ENCODE results near the gene FRMD7. TPM values are rescaled to one million over a fixed set of nuclear protein-coding genes. Genes with fewer than 3 reads are reported as not detected.
"Not testable (repeated sequence)": the region's sequence is repeated elsewhere in the genome, so short reads cannot be mapped to it uniquely, and the experiment has no call there.

The FRMD7 gene, protein sequence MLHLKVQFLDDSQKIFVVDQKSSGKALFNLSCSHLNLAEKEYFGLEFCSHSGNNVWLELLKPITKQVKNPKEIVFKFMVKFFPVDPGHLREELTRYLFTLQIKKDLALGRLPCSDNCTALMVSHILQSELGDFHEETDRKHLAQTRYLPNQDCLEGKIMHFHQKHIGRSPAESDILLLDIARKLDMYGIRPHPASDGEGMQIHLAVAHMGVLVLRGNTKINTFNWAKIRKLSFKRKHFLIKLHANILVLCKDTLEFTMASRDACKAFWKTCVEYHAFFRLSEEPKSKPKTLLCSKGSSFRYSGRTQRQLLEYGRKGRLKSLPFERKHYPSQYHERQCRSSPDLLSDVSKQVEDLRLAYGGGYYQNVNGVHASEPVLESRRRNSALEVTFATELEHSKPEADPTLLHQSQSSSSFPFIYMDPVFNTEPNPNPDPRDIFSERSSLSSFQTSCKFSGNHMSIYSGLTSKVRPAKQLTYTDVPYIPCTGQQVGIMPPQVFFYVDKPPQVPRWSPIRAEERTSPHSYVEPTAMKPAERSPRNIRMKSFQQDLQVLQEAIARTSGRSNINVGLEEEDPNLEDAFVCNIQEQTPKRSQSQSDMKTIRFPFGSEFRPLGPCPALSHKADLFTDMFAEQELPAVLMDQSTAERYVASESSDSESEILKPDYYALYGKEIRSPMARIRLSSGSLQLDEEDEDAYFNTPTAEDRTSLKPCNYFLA
- total RNA-seq = 0.41 TPM

GRCh38 chrX:132127743-132128142 lies at the start of gene FRMD7:
Gene FRMD7, minus strand, starts transcription at chrX:132128020. Its CDS starts 176 bp downstream, at chrX:132127844.
- DNase-seq (ENCODE audit: low spot score in 2 of 2) (no peak), FAIRE-seq (no peak)

DNA sequence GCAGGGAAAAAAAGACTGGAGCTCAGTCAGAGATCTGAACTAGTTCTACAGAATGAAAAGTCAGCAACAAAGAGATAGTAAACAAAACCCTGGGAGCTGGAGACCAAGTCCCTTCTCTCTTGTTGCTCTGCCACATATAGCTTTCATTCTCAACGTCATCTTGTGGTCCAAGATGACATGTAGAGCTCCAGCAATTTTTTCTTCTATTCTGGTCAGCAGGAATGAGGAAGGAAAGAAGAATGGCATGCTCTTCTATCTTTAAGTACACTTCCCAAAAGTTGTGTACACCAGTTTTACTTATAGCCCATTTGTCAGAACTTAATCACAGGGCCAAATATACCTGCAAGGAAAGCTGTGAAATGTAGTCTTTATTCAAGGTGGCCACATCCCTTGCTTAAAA lies 45.8 kb upstream of the FRMD7 start:
- FAIRE-seq (no peak), DNase-seq (ENCODE audit: low spot score in 2 of 2) (no peak)

DNA sequence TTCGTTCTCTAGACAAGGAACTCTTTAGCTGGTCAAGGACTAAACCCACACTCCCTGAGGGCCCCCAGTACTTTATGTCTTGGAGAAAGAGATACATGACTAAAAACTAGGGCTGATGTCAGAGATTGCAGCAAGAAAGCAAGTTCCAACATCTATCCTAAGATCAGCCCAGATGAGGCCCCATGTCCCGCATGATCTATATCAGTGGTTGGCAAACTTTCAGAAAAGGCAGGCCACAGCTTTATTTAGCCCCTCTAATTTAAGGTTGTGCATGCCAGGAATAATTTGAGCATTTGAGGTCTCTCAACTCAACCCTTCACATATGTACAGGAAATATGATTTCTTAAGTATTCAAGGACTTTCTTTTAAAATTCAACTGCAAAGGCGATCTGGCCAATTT lies 44.1 kb upstream of the FRMD7 start:
- DNase-seq (ENCODE audit: low spot score in 2 of 2) (no peak), FAIRE-seq (no peak)

- no peak for DNase-seq (ENCODE audit: low spot score in 2 of 2)
- no peak for FAIRE-seq
Measured at GRCh38 chrX:132171478-132171877, 43.7 kb upstream of the FRMD7 start.

- no peak for DNase-seq (ENCODE audit: low spot score in 2 of 2)
- no peak for FAIRE-seq
Measured at GRCh38 chrX:132169554-132169953, 41.7 kb upstream of the FRMD7 start.

- FAIRE-seq (no peak), DNase-seq (ENCODE audit: low spot score in 2 of 2) (no peak)
Measured at GRCh38 chrX:132165651-132166050, 37.8 kb upstream of the FRMD7 start.

GRCh38 chrX:132165005-132165404 lies 37.2 kb upstream of the FRMD7 start:
- FAIRE-seq (no peak), DNase-seq (ENCODE audit: low spot score in 2 of 2) (no peak)

- FAIRE-seq; DNase-seq (ENCODE audit: low spot score in 2 of 2): not testable (repeated sequence)
Measured at GRCh38 chrX:132163094-132163493, 35.3 kb upstream of the FRMD7 start.

- no peak for FAIRE-seq
- no peak for DNase-seq (ENCODE audit: low spot score in 2 of 2)
Measured at GRCh38 chrX:132153166-132153565, 25.3 kb upstream of the FRMD7 start.

DNA sequence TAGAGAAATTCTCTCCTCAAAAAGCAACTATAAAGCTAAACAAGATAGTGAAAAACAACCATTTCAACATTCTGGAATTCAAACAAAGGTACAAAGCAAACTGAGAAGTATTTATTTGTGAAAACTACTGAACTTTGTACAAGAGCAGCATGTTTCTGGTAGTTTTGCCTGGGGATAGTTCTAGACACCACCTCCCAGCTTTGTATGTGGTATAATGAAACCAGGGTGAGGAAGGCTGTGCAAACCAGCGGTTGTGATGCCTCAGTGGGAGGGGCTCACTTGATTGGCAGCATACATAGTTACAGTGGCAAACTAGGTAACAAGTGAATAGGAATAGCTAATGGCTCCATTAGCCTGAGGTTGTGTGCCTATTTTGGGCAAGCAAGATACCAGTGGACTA lies 18.6 kb upstream of the FRMD7 start:
- FAIRE-seq (no peak), DNase-seq (ENCODE audit: low spot score in 2 of 2) (no peak)

GRCh38 chrX:132144061-132144460 lies 16.2 kb upstream of the FRMD7 start:
- no peak for DNase-seq (ENCODE audit: low spot score in 2 of 2)
- no peak for FAIRE-seq

DNA sequence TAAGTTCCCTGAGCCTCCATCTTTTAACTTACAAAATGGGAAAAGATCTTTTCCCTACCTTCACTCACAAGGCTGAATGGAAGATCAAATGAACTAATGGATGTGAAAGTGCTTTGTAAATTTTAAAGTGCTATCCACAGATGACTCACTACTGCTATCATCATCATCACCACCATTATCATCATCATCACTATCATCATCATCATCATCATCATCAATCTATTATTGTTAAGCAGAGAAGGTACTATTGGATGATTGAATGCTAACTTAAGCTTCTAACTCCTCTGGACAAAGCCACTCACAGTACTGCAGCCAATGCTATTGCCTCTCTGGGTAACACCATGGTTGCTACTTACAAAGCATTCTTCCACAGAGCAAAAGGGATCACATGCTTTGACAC lies 1.9 kb downstream of the FRMD7 start:
- FAIRE-seq (no peak), DNase-seq (ENCODE audit: low spot score in 2 of 2) (no peak)

DNA sequence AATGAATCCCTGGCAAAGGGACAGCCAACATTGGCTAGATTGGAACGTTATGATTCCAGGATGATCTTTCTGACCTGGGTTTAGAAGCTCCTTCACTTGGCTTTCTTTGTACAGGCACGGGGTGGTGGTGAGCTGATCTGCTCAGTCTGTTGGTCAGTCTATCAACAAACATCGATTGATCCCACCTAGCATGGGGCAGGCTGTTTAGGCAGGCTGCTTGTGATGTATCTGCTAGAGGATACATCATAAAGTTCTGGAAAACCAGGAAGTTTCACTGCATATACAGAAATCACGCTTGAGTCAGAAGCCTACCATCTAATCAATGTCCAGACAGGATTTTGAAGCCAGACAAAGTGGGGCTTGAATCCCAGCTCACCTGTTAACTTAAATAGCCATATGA lies 6.9 kb downstream of the FRMD7 start:
- no peak for FAIRE-seq

DNA sequence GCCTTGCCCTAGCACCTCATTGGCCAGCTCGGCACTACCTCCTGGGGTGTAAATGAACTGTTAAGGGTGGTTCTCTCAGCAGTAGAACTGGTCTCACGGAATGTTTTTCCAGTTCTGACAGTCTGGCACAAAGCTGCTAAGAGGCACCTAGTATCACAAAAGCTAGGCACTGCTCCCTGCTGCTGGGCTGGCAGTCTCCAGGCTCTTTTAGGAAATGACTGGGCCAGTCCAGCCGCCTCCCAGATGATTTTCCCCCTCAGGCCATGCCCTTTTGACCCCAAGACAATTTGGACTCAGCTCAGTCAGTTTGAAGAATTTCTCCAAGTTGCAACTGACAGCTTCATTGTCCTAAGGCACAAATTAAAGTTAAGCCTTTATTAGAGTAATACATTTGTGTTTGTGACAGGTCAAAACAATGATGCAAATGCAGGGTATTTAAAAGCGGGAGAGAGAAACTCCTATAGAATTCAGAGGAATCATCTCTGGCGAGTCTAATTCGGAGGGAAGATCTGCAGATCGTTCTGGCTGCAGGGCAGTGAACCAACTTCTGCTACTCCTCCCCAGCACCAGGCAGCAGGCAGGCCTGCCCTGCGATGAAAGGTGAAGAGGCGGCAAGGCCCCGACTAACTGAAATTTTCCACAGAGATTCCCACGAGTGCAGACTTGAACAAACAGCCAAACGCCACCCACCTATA lies 7.9 kb downstream of the FRMD7 start:
- DNase-seq (ENCODE audit: low spot score in 2 of 2) (no peak), FAIRE-seq (no peak)

More for the DNA sequence above, 6.9 kb downstream of the FRMD7 start:
- no peak for DNase-seq (ENCODE audit: low spot score in 2 of 2)

GRCh38 chrX:132119283-132119682 lies 8.5 kb downstream of the FRMD7 start:
- FAIRE-seq (no peak), DNase-seq (ENCODE audit: low spot score in 2 of 2) (no peak)

DNA sequence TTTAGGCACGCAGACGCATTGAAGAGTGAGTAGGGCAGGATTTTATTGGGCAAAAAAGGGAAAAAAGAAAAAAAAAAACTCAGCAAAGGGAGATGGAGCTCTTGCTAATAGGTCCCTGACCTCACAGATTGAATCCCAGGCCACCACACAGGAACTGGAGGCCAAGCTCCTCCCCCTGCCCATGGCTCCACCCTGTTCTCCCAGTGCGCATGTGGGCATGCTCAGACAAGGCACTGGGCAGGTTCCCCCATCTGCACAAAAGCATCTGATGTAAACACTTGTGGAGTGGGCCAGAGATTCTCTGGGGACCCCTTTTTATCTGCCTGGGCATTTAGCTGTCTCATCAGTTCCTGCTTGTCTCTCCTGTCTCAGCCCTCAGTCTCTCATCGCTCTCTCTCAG lies 9.5 kb downstream of the FRMD7 start:
- FAIRE-seq (no peak), DNase-seq (ENCODE audit: low spot score in 2 of 2) (no peak)

- DNase-seq (ENCODE audit: low spot score in 2 of 2) (no peak), FAIRE-seq (no peak)
Measured at GRCh38 chrX:132115792-132116191, 12.0 kb downstream of the FRMD7 start.

- FAIRE-seq (no peak), DNase-seq (ENCODE audit: low spot score in 2 of 2) (no peak)
Measured at GRCh38 chrX:132114607-132115006, 13.2 kb downstream of the FRMD7 start.

DNA sequence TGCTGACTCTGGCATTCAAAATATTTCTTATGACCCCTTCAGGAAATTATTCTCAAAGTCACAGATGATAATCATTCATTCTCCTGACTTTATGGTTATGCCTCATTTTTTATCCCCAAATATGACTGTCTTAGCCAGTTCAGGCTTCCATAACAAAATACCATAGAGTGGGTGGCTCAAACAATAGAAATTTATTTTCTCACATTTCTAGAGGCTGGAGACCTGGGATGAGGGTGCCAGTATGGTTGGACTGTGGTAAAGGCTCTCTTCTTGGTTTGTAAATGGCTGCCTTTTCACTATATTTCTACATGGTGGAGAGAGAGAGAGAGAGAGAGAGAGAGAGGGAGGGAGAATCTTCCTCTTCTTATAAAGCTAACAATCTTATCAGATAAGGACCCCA lies 20.5 kb downstream of the FRMD7 start:
- FAIRE-seq (no peak), DNase-seq (ENCODE audit: low spot score in 2 of 2) (no peak)

GRCh38 chrX:132101799-132102198 lies 26.0 kb downstream of the FRMD7 start:
- FAIRE-seq (no peak), DNase-seq (ENCODE audit: low spot score in 2 of 2) (no peak)

DNA sequence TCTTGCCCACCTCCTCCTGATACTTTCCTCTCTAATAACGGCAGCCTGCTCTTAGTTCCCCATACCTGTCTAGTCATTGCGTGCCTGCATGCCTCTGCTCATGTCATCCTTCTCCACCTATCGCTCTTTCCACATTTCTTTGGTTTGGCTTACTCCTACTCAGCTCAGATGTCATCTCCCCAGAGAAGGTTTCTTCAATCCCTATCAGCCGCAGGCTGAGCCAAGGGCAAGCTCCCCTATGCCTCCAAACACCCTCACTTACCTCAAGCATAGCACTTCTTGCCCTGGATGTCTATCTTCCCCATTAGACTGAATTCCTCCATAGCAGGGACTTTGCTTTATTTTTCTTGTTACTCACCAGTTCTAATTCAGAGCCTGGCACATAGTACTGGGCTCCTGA lies 26.6 kb downstream of the FRMD7 start:
- FAIRE-seq (no peak), DNase-seq (ENCODE audit: low spot score in 2 of 2) (no peak)

All from frontal cortex (tissue), 4 donors.